Endothelial cell (in vitro differentiated cells): Measurements from ENCODE around the gene RASAL3. TPM values are rescaled to one million over a fixed set of nuclear protein-coding genes. Genes with fewer than 3 reads are reported as not detected.

Source experiments
- DNase-seq: peaks from one replicate; pipeline ENCODE4 v3.0.0; 2021; ENCODE audit warnings: low spot score
- H3K27ac Mint-ChIP-seq: one replicate; pipeline ENCODE4 v1.8.0; 2021; ENCODE audit warnings: mixed read lengths, inconsistent platforms; ENCODE audit not compliant: unreplicated experiment
- H3K27me3 Mint-ChIP-seq: one replicate; pipeline ENCODE4 v1.8.0; 2021; ENCODE audit warnings: mild to moderate bottlenecking, moderate library complexity, mixed read lengths, inconsistent platforms; ENCODE audit not compliant: unreplicated experiment
- H3K36me3 Mint-ChIP-seq: one replicate; pipeline ENCODE4 v1.8.0; 2021; ENCODE audit warnings: mild to moderate bottlenecking, low read depth, mixed read lengths, inconsistent platforms; ENCODE audit not compliant: unreplicated experiment
- H3K4me1 Mint-ChIP-seq: one replicate; pipeline ENCODE4 v1.8.0; 2021; ENCODE audit warnings: mild to moderate bottlenecking, mixed read lengths, inconsistent platforms; ENCODE audit not compliant: unreplicated experiment
- H3K4me3 Mint-ChIP-seq: one replicate; pipeline ENCODE4 v1.8.0; 2021; ENCODE audit warnings: mild to moderate bottlenecking, mixed read lengths, inconsistent platforms; ENCODE audit not compliant: unreplicated experiment
- H3K9me3 Mint-ChIP-seq: one replicate; pipeline ENCODE4 v1.8.0; 2021; ENCODE audit warnings: mixed read lengths, inconsistent platforms; ENCODE audit not compliant: unreplicated experiment
- total RNA-seq: library from RNA; stranded (reverse); fragmentation: NEBNext Ultra II Directional; extraction: Animal tissue kit (Norgen Biotek cat#: 25700); gene quantifications from one replicate; pipeline ENCODE4 v1.2.1, GENCODE V29; 2021; ENCODE audit not compliant: unreplicated experiment
- TF ChIP-seq, protein P1 (sequence below): fragments of 200-600 bp; sonication (generic); IDR thresholded peaks from one replicate; pipeline ENCODE4 v1.5.0; 2021; ENCODE audit warnings: antibody characterized with exemption; ENCODE audit not compliant: unreplicated experiment

The RASAL3 gene
- total RNA-seq, 1 donor from 2014 or later = 1.5 TPM

GRCh38 chr19:15426485-15427349 is 37.6 kb downstream of the RASAL3 start:
- TF ChIP-seq, protein P1, sequence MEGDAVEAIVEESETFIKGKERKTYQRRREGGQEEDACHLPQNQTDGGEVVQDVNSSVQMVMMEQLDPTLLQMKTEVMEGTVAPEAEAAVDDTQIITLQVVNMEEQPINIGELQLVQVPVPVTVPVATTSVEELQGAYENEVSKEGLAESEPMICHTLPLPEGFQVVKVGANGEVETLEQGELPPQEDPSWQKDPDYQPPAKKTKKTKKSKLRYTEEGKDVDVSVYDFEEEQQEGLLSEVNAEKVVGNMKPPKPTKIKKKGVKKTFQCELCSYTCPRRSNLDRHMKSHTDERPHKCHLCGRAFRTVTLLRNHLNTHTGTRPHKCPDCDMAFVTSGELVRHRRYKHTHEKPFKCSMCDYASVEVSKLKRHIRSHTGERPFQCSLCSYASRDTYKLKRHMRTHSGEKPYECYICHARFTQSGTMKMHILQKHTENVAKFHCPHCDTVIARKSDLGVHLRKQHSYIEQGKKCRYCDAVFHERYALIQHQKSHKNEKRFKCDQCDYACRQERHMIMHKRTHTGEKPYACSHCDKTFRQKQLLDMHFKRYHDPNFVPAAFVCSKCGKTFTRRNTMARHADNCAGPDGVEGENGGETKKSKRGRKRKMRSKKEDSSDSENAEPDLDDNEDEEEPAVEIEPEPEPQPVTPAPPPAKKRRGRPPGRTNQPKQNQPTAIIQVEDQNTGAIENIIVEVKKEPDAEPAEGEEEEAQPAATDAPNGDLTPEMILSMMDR = no peak
- Mint-ChIP-seq H3K27me3 (peaks cover 30% of the 10 kb centered on the region), H3K4me1 (peaks cover 22% of the 10 kb centered on the region), H3K4me3 (peak overlapping the region; percentile 88), H3K9me3 (no peaks in the 10 kb centered on the region), H3K27ac (peak overlapping the region; percentile 94), H3K36me3 (peaks cover 54% of the 10 kb centered on the region)
- DNase-seq = no peak

DNA sequence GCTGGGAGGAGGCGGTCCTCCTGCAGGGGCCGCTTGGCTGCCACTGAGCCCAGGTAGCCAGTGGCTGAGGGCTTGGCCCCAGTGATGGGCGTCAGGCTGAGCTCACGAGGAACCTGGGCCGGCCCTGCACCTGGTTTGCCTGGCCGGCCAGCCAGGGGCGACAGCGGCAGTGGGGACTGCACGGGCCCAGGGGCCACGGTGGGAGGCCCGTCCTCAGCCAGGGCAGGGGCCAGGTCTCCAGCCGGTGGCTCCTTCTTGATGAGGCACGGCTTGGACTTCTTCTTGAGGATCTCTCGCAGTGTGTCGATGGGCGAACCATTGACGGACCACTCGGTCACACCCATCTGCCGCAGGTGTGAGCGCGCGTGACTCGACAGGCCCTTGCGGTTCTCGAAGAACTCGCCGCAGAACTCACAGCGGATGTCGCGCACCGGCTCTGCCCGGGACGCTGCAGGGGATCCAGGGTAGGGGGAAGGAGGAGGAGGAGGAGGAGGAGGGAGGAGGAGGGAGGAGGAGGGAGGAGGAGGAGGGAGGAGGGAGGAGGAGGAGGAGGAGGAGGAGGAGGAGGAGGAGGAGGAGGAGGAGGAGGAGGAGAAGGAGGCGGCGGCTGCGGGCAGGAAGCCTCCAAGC is 38.9 kb downstream of the RASAL3 start:
- no peak for DNase-seq
- Mint-ChIP-seq H3K4me3 (no peak overlapping the region), H3K36me3 (peaks cover 46% of the 10 kb centered on the region), H3K4me1 (peaks cover 13% of the 10 kb centered on the region), H3K27ac (no peak overlapping the region), H3K9me3 (no peaks in the 10 kb centered on the region), H3K27me3 (peaks cover 26% of the 10 kb centered on the region)
- TF ChIP-seq, protein P1 = no peak

DNA sequence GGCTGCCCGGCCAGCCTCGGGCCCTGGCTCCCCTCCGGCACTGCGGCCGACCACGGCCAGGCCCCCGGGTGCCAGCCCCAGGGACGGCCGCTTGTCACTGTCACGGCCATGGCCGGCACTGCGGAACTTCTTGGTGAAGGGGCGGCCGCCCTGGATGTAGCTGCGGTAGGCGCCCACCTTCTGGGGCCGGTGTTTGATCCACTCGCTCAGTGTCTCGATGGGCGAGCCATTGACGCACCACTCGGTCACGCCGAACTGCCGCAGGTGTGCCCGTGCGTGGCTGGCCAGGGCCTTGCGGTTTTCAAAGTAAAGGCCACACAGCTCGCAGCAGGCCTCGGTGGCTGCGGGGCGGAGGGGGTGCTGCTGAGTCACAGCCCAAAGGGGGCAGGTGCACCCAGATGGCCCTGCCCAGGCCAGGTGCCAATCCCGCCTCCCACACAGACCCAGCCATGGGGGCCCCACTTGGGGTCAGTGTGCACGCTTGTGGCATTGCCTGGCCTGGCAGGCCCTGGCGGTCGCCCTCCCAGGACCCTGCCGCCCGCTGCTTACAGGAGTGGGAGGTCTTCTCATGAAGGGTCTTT is 39.6 kb downstream of the RASAL3 start:
- peaks cover 12% of the 10 kb centered on the region for H3K4me1 Mint-ChIP-seq
- no peak overlapping the region for H3K27ac Mint-ChIP-seq
- peaks cover 42% of the 10 kb centered on the region for H3K36me3 Mint-ChIP-seq
- H3K27me3 Mint-ChIP-seq = peaks cover 22% of the 10 kb centered on the region
- no peaks in the 10 kb centered on the region for H3K9me3 Mint-ChIP-seq
- H3K4me3 Mint-ChIP-seq = no peak overlapping the region
- TF ChIP-seq, protein P1 = no peak
- no peak for DNase-seq

DNA sequence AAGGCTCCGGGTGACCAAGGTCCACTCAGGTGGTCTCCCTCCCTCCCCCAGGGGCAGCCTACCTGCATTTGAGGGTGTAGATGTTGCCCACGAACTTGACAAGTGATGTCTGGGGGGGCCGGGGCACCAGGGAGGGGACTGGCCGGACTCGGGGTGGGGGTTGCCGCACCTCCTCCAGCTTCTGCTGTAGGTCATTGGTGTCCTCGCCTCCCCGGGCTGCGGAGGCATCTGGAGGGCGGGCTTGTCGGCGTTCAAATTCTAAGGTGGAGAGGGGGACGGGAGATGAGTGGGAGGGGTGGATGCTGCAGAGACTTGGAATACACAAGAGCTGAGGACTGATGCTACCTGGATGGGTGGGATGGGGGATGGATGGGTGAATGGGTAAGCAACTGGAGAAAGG is 40.2 kb downstream of the RASAL3 start:
- DNase-seq = no peak
- H3K36me3 Mint-ChIP-seq = peaks cover 41% of the 10 kb centered on the region
- H3K9me3 Mint-ChIP-seq = no peaks in the 10 kb centered on the region
- TF ChIP-seq, protein P1 = no peak
- no peak overlapping the region for H3K27ac Mint-ChIP-seq
- peaks cover 22% of the 10 kb centered on the region for H3K27me3 Mint-ChIP-seq
- peaks cover 11% of the 10 kb centered on the region for H3K4me1 Mint-ChIP-seq
- H3K4me3 Mint-ChIP-seq = no peak overlapping the region
